Lung (tissue), 12 donors: ENCODE data around the gene CDK15. TPM values are rescaled to one million over a fixed set of nuclear protein-coding genes. Genes with fewer than 3 reads are reported as not detected.

Source experiments
- ATAC-seq: fragments of 200-7000 bp; cut with Tn5 transposase; one replicate; pipeline ENCODE4 v1.9.1; 2020; ENCODE audit warnings: moderate number of reproducible peaks; ENCODE audit not compliant: insufficient read depth, low FRiP score
- DNase-seq, 3 donors: peaks; one replicate each; pipeline ENCODE4 v3.0.0-alpha.2; 2013 to 2017
- H3K27ac ChIP-seq, 2 donors: one replicate each; pipeline ENCODE4 v1.5.1; 2013; ENCODE audit warnings: mild to moderate bottlenecking in 2 of 2, moderate library complexity in 2 of 2, control low read depth in 1 of 2, inconsistent platforms in 1 of 2, low read depth in 1 of 2, low read length in 1 of 2
- H3K27me3 ChIP-seq, 3 donors: one replicate each; pipeline ENCODE4 v1.5.1; 2013; ENCODE audit warnings: low read length in 2 of 3; ENCODE audit not compliant: control insufficient read depth in 3 of 3, insufficient read depth in 3 of 3
- H3K36me3 ChIP-seq, 4 donors: one replicate each; pipeline ENCODE4 v1.5.1; 2013; ENCODE audit warnings: low read length in 4 of 4, mild to moderate bottlenecking in 1 of 4, moderate library complexity in 1 of 4; ENCODE audit not compliant: control insufficient read depth in 4 of 4, insufficient read depth in 4 of 4
- H3K4me1 ChIP-seq, 5 donors: one replicate each; pipeline ENCODE4 v1.5.1; 2013; ENCODE audit warnings: low read length in 5 of 5, mild to moderate bottlenecking in 2 of 5, moderate library complexity in 1 of 5; ENCODE audit not compliant: control insufficient read depth in 5 of 5, insufficient read depth in 5 of 5
- H3K4me3 ChIP-seq: one replicate; pipeline ENCODE4 v1.5.1; 2013; ENCODE audit warnings: mild to moderate bottlenecking, control low read depth, moderate library complexity
- H3K9ac ChIP-seq, 2 donors: one replicate each; pipeline ENCODE4 v1.5.1; 2013; ENCODE audit warnings: low read length in 2 of 2, control low read depth in 1 of 2; ENCODE audit not compliant: insufficient read depth in 1 of 2
- H3K9me3 ChIP-seq, 4 donors: one replicate each; pipeline ENCODE4 v1.5.1; 2013; ENCODE audit warnings: low read length in 3 of 4, mild to moderate bottlenecking in 1 of 4, moderate library complexity in 1 of 4; ENCODE audit not compliant: control insufficient read depth in 4 of 4, insufficient read depth in 3 of 4
- WGBS, 2 donors: extraction: QIAGEN DNeasy Blood & Tissue Kit; methylation state at CpG; one replicate each; pipeline ENCODE4 v1.1.7; 2013; 5-methylcytosine and 5-hydroxymethylcytosine counted together
- polyA plus RNA-seq, 2 donors: library from polyadenylated mRNA; stranded (reverse); fragments of 200-250 nt; gene quantifications; one replicate each; pipeline ENCODE4 v1.2.1, GENCODE V29; 2013
- total RNA-seq, 2 donors: library from RNA; depleted of rRNA in 1 of 2; stranded (reverse); fragments of >200 nt in 1 of 2; gene quantifications; one replicate each; pipeline ENCODE4 v1.2.1, GENCODE V29; 2014 to 2021
- TF ChIP-seq, protein P1 (sequence below): IDR thresholded peaks from 2 replicates; pipeline ENCODE4 v1.5.1; 2012; ENCODE audit warnings: mild to moderate bottlenecking; ENCODE audit errors: control extremely low read depth, extremely low read depth
- donor health status: control.
- donor health status: control.
- donor health status: Bipolar disorder and iron deficiency.
- donor health status: healthy.
- donor health status: DM: yes; HTN: yes; CAD: no.

The CDK15 gene
- total and polyA plus RNA-seq, 4 donors, result 0.07 to 2.3 (median 0.12) TPM

- ATAC-seq, result no peak
- TF ChIP-seq, protein P1, sequence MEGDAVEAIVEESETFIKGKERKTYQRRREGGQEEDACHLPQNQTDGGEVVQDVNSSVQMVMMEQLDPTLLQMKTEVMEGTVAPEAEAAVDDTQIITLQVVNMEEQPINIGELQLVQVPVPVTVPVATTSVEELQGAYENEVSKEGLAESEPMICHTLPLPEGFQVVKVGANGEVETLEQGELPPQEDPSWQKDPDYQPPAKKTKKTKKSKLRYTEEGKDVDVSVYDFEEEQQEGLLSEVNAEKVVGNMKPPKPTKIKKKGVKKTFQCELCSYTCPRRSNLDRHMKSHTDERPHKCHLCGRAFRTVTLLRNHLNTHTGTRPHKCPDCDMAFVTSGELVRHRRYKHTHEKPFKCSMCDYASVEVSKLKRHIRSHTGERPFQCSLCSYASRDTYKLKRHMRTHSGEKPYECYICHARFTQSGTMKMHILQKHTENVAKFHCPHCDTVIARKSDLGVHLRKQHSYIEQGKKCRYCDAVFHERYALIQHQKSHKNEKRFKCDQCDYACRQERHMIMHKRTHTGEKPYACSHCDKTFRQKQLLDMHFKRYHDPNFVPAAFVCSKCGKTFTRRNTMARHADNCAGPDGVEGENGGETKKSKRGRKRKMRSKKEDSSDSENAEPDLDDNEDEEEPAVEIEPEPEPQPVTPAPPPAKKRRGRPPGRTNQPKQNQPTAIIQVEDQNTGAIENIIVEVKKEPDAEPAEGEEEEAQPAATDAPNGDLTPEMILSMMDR, result no peak
- DNase-seq, result no peak
- H3K27ac ChIP-seq, result no peak overlapping the region
- peaks cover 0 to 8% (median 0%) of the 10 kb centered on the region in 5 donors for H3K4me1 ChIP-seq
- no peaks in the 10 kb centered on the region for H3K27me3 ChIP-seq
- H3K9me3 ChIP-seq, result no peaks in the 10 kb centered on the region
- H3K9ac ChIP-seq, result no peak overlapping the region
- 89% methylated on average over 3 of the region's 3 CpGs for WGBS, 2 donors
- no peaks in the 10 kb centered on the region for H3K36me3 ChIP-seq
- no peak overlapping the region for H3K4me3 ChIP-seq
Measured at GRCh38 chr2:201929281-201930026, 123.1 kb downstream of the CDK15 start.

- Histone ChIP-seq H3K4me3 (no peak overlapping the region), H3K36me3 (no peaks in the 10 kb centered on the region), H3K9ac (no peak overlapping the region), H3K9me3 (peaks cover 0 to under 1% (median 0%) of the 10 kb centered on the region in 4 donors), H3K27ac (no peak overlapping the region), H3K27me3 (no peaks in the 10 kb centered on the region), H3K4me1 (peaks cover 0 to 8% (median 0%) of the 10 kb centered on the region in 5 donors)
- DNase-seq (no peak), ATAC-seq (no peak)
- WGBS, 2 donors, result 91 to 96% methylated on average over 4 of the region's 4 CpGs
- TF ChIP-seq, protein P1, result no peak
Measured at GRCh38 chr2:201930043-201930442, 123.7 kb downstream of the CDK15 start.

GRCh38 chr2:201930831-201931230 lies 124.5 kb downstream of the CDK15 start:
- DNase-seq (no peak), ATAC-seq (no peak)
- H3K4me1 ChIP-seq, result peaks cover 0 to 8% (median 0%) of the 10 kb centered on the region in 5 donors
- no peak overlapping the region for H3K27ac ChIP-seq
- H3K9ac ChIP-seq, result no peak overlapping the region
- H3K27me3 ChIP-seq, result no peaks in the 10 kb centered on the region
- no peaks in the 10 kb centered on the region for H3K36me3 ChIP-seq
- peaks cover 0 to 5% (median 1%) of the 10 kb centered on the region in 4 donors for H3K9me3 ChIP-seq
- no peak overlapping the region for H3K4me3 ChIP-seq
- TF ChIP-seq, protein P1, result no peak
